SHP77 treated with DMSO at 0.1 percent for 48 hours (cell line): ENCODE data around the gene ARFGAP1.

Experiments used
- DNase-seq: peaks from one replicate; lab custom pipeline; 2025; lab: John Stamatoyannopoulos, UW

Gene ARFGAP1

GRCh38 chr20:63277466-63278272, 5.1 kb downstream of the ARFGAP1 start:
- DNase-seq: no peak

GRCh38 chr20:63278661-63279060, 6.0 kb downstream of the ARFGAP1 start:
- DNase-seq: no peak

GRCh38 chr20:63279931-63280330, 7.3 kb downstream of the ARFGAP1 start:
- DNase-seq: no peak

GRCh38 chr20:63280371-63280770, 7.8 kb downstream of the ARFGAP1 start:
- DNase-seq: no peak

GRCh38 chr20:63280929-63281545, 8.4 kb downstream of the ARFGAP1 start:
- no peak for DNase-seq

GRCh38 chr20:63281742-63282665, 9.4 kb downstream of the ARFGAP1 start:
- no peak for DNase-seq

- DNase-seq: no peak
These were observed 10.3 kb downstream of the ARFGAP1 start for GRCh38 chr20:63282946-63283345.

GRCh38 chr20:63283397-63284082, 10.9 kb downstream of the ARFGAP1 start:
- no peak for DNase-seq

- no peak for DNase-seq
These were observed 11.4 kb downstream of the ARFGAP1 start for GRCh38 chr20:63284083-63284440.

GRCh38 chr20:63284544-63284949, 11.9 kb downstream of the ARFGAP1 start:
- no peak for DNase-seq

- DNase-seq: no peak
These were observed 12.4 kb downstream of the ARFGAP1 start for GRCh38 chr20:63284981-63285524.

GRCh38 chr20:63285636-63286615, 13.3 kb downstream of the ARFGAP1 start:
- no peak for DNase-seq

- DNase-seq: no peak
These were observed 14.4 kb downstream of the ARFGAP1 start for GRCh38 chr20:63286781-63287696.

GRCh38 chr20:63287697-63288580, 15.3 kb downstream of the ARFGAP1 start:
- DNase-seq: no peak

- DNase-seq: no peak
These were observed 16.1 kb downstream of the ARFGAP1 start for GRCh38 chr20:63288581-63289251.

GRCh38 chr20:63289311-63290135, 16.9 kb downstream of the ARFGAP1 start:
- DNase-seq: no peak

GRCh38 chr20:63290136-63290676, 17.6 kb downstream of the ARFGAP1 start:
- no peak for DNase-seq
